NCI-H748 (cell line): Measurements from ENCODE around the gene PKNOX2.

Experiments used
- DNase-seq: peaks from one replicate; lab custom pipeline; 2025; ENCODE audit not compliant: unreplicated experiment; lab: John Stamatoyannopoulos, UW

PKNOX2 gene

DNA sequence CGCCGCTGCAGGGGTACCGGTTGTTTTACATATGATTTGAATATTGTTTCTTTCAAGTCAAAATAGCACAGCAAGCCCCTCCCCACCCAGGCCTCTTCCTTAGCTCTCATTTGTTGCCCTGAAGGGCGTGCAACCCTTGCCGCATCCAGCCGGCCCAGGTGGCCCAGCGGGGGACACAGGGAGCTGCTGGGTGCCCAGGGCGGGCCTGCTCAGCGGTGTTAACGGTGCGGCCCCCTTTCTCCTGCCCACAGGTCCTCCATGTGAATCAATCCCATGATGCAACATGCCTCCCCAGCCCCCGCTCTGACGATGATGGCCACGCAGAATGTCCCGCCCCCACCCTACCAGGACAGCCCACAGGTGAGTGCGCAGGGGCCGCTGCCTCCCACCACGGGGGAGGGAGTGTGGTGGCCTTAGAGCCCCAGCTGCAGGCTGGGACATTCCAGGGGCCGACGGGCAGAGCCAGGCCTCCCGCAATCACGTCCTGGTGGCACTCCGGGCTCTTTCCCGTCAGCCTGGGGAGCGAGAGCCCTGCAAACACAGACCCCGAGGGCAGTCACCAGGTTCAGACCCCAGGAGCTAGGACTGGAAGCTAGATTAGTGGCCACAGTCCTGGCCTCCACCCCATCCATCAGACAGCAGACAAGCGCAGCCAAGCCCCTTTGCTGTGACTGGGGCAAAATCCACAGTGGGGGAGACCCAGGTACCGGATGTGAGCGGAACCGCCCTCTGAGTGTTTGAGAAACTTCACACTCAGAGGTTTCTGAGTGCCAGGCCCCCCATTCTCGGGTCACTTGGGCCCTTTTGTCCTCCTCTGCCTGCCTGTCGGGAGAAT, 186.7 kb downstream of the PKNOX2 start:
- DNase-seq = no peak

- no peak for DNase-seq
Observed at GRCh38 chr11:125351868-125352250, 187.3 kb downstream of the PKNOX2 start.

DNA sequence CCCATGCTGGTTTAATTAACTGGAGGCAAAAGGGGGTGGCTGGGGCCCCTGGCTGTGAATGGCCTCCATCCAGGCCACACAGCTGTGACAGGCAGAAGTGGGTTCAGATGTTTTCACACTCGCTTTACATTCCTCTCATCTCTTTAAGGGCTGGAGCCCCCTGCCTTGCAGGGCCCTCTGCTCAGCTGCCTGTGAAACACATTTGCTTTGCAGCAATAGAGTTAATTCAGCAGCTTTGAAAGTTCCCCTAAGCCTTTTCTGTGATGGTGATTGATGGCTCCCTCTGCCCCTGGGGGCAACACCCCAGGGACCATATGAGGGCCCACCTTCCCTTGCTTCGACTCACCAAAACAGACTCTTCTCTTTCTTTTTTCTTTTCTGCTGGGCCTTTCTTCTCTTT, 192.2 kb downstream of the PKNOX2 start:
- DNase-seq = no peak

DNA sequence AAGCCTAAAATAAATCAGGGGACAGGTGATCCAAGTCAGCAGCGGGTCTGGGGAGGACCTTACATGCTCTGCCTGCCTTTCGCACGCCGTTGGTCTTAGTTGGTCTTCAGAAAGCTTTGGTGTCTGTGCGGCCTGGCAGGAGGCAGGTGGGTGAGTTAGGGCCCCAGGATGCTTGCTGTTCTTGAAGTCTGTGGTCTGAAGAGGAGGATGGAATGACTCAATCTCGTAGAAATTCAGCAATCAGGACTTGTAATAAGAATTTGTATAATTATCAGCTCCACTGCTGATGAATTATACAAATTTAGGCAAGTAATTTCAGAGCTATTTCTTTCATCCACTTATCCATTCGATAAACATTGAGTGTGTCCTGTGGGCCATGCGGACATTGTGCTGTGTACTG, 193.0 kb downstream of the PKNOX2 start:
- no peak for DNase-seq

DNA sequence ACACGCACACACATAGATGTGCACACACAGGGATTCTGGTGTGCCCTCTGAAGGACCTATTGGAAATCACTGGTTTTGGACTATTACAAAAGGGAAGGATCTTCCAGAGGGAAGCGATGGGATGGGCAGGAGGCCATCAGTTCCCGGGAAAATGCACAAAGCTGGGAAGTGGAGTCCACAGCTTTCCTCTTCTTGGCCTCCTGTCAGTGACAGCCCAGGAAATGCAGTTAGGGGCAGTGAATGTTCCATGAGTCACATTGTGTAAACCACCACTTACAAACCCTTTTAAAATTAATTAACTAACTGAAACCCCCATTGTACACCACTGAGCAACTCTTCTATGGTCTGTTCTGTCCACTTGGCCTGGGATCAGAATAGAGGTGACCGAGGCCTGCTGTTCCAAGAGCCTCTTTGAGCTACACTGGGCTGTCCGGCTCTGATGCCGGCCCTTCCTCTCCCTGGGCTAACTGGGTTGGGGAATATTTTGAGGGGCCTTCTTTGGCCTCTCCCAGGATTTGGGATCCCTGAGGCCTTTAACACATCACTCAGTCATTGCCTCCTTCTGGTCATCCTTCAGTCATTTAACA, 193.8 kb downstream of the PKNOX2 start:
- no peak for DNase-seq

- DNase-seq = no peak
Observed at GRCh38 chr11:125359130-125359529, 194.6 kb downstream of the PKNOX2 start.

GRCh38 chr11:125360066-125360465, 195.5 kb downstream of the PKNOX2 start:
- no peak for DNase-seq

DNA sequence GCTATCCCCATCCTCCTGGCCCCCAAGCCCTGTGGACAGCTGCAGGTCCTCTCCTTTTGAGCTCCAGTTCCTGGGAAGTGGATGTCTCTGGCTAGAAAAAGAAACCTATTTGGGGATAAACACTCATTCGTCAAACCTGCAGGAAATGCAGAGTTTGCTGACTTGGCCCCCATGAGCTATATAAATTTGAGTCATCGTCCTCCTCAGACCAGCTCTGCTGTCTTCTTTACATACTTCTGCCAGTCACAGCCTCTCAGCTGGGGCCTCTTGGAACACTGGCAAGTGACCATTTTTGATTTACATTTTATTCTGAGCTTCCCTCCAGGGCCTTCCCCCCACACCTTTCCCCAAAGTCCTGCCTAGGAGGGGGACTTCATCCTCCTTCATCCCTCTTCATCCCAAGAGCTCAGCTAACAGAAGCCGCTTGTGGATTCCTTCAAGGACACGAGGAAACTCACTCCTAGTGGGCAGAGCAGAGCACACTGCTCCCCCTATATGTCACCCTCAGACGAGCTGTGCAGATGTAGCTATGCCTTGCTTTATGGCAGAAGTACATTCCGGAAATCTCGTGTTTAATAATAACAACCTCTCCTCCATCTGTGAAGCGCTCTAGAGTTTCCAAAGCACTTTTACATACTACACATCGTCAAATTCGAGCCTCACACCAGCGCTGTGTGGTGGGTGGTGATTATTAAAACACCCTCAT, 199.7 kb downstream of the PKNOX2 start:
- no peak for DNase-seq

DNA sequence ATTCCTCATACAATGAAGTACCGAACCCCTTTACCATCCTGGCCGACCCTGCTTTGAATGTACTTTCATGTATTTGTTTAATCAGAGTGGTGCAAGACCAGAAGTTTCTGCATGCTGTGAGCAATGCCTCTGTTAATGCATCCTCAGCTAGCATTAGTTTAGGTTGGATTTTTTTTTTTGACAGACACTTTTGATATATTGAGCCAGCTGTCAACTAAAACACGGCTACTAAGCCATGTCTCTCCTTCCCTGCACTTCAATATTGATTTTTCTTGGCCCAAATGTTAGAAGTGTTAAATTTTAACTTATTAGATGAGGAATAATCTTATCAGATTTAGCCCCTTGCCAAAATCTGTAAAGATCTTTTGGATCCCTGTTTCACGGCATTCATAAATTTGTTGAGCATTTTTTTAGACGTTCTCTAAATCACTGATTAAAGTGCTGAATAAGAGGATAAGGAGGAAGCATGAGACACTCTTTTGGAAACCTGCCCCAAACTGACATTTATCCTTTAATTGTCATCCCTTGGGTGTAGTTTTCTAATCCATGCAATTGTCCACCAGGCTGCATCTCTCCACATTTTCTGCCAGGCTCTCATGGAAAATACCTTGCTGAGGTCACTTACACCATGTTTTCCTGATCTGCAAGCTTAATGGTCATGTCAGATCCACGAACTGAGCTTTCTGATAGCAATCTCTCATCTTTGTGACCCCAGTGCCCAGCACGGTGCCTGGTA, 200.8 kb downstream of the PKNOX2 start:
- DNase-seq = no peak

- no peak for DNase-seq
Observed at GRCh38 chr11:125367710-125368109, 203.2 kb downstream of the PKNOX2 start.

- DNase-seq = no peak
Observed at GRCh38 chr11:125368757-125369156, 204.2 kb downstream of the PKNOX2 start.

DNA sequence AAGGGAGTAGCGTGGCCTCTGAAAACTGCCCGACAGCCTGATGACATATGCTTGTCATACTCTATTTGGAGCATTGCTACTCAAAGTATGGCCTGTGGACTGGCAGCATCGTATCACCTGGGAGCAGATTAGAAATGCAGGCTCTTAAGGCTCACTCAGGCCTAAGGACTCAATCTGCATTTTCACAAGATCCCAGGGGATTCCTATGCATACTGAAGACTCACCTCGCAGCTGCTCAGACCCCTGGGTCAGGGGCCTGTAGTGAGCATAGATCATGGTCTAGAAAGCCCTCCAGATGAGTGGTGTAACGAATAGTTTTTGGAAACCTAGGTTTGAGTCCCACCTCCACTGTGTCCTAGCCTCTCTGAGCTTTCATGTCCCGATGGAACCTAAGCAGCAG, 205.3 kb downstream of the PKNOX2 start:
- no peak for DNase-seq

- DNase-seq = no peak
Observed at GRCh38 chr11:125370561-125371389, 206.2 kb downstream of the PKNOX2 start.

DNA sequence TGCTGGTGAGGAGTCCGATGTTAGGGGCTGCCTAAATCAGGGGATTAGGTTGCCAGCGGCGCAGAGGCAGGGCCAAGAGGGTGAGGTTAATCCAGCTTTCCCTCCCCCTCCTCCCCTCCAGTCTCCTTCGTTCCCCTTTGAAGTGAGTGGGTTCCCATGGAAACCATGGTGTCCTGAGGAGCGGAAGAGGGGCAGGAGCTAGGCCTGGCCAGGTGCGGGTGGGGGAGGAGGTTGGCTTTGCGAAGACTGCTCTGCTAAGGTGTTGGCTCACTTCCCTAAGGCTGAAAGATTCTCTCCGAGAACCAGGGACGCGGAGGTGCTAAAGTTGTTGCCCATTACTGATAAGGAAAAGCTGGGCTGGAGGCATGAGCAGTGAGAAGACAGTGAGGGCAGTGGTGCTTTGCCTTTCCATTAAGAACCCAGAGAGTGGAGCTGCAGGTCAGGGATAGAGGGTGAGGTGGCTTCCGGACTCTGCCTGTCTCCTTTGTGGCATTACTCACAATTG, 206.9 kb downstream of the PKNOX2 start:
- DNase-seq = peak; percentile 73

- no peak for DNase-seq
Observed at GRCh38 chr11:125372088-125372487, 207.5 kb downstream of the PKNOX2 start.

GRCh38 chr11:125372911-125373310, 208.4 kb downstream of the PKNOX2 start:
- no peak for DNase-seq

DNA sequence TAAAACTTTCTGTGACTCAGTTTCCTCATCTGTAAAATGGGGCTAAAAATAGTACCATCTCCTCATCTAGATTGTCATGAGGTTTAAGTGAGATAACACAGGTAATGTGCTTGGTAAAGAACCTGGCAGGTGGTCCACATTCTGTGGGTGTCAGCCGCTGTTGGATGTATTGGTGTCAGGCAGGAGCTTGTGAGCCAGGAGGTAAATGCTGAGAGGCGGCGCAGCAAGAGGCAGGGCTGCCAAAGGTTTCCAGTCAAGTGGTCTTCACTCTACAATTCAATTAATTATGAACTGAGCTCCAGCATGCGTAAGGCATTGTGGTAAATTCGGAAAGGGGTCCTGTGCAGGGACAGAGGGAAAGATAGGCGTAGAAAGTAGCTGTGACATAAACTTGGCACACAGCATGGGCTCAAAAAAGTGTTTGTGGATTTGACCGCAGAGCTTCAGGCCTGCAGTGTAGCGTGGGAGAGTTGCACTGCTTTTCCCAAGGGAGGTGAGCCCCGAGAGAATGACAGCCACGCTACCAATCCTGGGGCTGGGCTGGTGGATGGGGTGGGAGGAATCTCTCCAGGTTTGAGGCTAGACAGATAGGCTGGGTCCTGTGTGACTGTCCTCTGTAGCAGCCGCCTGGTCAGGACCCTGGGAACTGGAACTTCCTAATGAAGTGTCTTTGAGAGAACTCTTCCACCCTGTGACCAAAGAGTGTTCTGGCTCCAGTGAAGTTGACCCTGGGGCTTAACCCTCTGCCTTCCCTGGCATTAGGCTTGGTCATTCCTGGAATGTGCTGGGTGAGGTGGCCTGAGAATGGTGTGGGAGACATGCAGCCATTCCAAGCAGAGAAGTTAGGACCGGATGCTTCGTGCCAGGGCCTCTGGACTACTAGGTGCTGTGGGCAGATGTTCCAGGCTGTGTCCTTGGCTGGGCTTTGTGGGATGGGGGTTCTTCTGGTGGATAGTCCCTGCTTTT, 209.2 kb downstream of the PKNOX2 start:
- DNase-seq = no peak

GRCh38 chr11:125374398-125374797, 209.8 kb downstream of the PKNOX2 start:
- DNase-seq = no peak

DNA sequence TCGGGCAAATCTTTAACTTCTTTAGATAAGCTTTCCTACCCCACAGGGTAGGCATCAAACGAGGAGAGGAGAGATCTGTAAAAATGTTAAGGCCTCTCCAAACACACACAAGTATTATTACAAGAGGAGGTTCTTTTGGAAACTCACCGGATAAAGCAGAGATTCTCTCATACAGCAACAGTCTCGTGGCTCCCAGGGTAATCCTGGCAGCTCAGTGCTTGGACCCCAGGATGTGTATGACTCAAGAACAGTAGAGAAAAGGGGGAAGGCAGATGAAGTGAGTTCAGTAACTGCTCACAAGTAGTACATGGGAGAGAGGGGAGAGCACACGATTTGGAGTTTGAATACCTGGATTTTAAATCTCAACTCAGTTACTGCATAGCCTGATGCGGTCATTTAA, 210.6 kb downstream of the PKNOX2 start:
- DNase-seq = no peak
